Endothelial cell of umbilical vein (primary cell): ENCODE data around the gene BTG2.

Source experiments
- CTCF ChIP-seq, 2 donors: IDR thresholded peaks; 1 replicate in 1 of 2; 2 replicates in 1 of 2; pipeline ENCODE4 v1.5.1; 2011; ENCODE audit warnings: low read length in 2 of 2, mild to moderate bottlenecking in 2 of 2, moderate library complexity in 2 of 2, control low read depth in 1 of 2, inconsistent platforms in 1 of 2, low read depth in 1 of 2; ENCODE audit not compliant: insufficient read depth in 1 of 2; ENCODE audit errors: extremely low read depth in 1 of 2
- EZH2 ChIP-seq: IDR thresholded peaks from 2 replicates; pipeline ENCODE4 v1.6.1; 2012; ENCODE audit warnings: borderline replicate concordance, low read depth, mild to moderate bottlenecking, moderate library complexity, low read length, inconsistent platforms; ENCODE audit not compliant: severe bottlenecking
- FOS ChIP-seq: IDR thresholded peaks from 2 replicates; pipeline ENCODE4 v1.6.1; 2011; ENCODE audit warnings: mild to moderate bottlenecking, low read length, moderate library complexity, borderline replicate concordance; ENCODE audit not compliant: insufficient read depth
- GATA2 ChIP-seq: IDR thresholded peaks from 2 replicates; pipeline ENCODE4 v1.7.0; 2011; ENCODE audit warnings: low read depth, mild to moderate bottlenecking, moderate library complexity, mixed read lengths, low read length; ENCODE audit not compliant: insufficient read length, insufficient read depth
- JUN ChIP-seq: IDR thresholded peaks from 2 replicates; pipeline ENCODE4 v1.6.1; 2011; ENCODE audit warnings: borderline replicate concordance, low read depth; ENCODE audit not compliant: insufficient read length, insufficient read depth
- POLR2A ChIP-seq: IDR thresholded peaks from 2 replicates; pipeline ENCODE4 v1.6.1; 2012; ENCODE audit warnings: low read depth, mild to moderate bottlenecking, control low read depth, low read length
- POLR2AphosphoS5 ChIP-seq: IDR thresholded peaks from 2 replicates; pipeline ENCODE4 v1.6.1; 2012; ENCODE audit warnings: low read depth, mild to moderate bottlenecking, control low read depth, low read length, moderate library complexity; ENCODE audit not compliant: insufficient read depth
- TF ChIP-seq, protein P1 (sequence below): IDR thresholded peaks from 2 replicates; pipeline ENCODE4 v1.6.1; 2011; ENCODE audit not compliant: insufficient read depth, insufficient read length

- TF ChIP-seq CTCF (IDR thresholded peaks at IDR 0.05; ENCODE audit: extremely low read depth in 1 of 2, insufficient read depth in 1 of 2, low read depth in 1 of 2, low read length in 2 of 2) (no peak), POLR2A (no peak), EZH2 (no peak), POLR2AphosphoS5 (no peak), FOS (no peak), GATA2 (no peak), JUN (no peak)
- TF ChIP-seq, protein P1, sequence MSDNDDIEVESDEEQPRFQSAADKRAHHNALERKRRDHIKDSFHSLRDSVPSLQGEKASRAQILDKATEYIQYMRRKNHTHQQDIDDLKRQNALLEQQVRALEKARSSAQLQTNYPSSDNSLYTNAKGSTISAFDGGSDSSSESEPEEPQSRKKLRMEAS, result no peak
These were observed 864 bp upstream of the BTG2 start for GRCh38 chr1:203304391-203304918.
